Fibroblast of lung (primary cell): ENCODE data around the gene SNX20. TPM values are rescaled to one million over a fixed set of nuclear protein-coding genes. Genes with fewer than 3 reads are reported as not detected.

ENCODE experiments used
- DNase-seq, 2 donors: peaks; one replicate each; pipeline versions ENCODE4 v3.0.0 to v3.0.0-alpha.2; 2010; ENCODE audit warnings: low read depth in 2 of 2
- H2AFZ ChIP-seq: 2 replicates; pipeline ENCODE4 v1.5.1; 2012; ENCODE audit warnings: low read length, control low read depth, inconsistent platforms
- H3K27ac ChIP-seq: 2 replicates; pipeline ENCODE4 v1.5.1; 2011; ENCODE audit warnings: low read length, control low read depth; ENCODE audit not compliant: insufficient read depth
- H3K27me3 ChIP-seq: 2 replicates; pipeline ENCODE4 v1.5.1; 2011; ENCODE audit warnings: mild to moderate bottlenecking, low read length; ENCODE audit not compliant: control insufficient read depth, insufficient read depth
- H3K36me3 ChIP-seq: 2 replicates; pipeline ENCODE4 v1.5.1; 2011; ENCODE audit warnings: low read length; ENCODE audit not compliant: control insufficient read depth, insufficient read depth
- H3K4me1 ChIP-seq: 2 replicates; pipeline ENCODE4 v1.5.1; 2011; ENCODE audit warnings: low read length; ENCODE audit not compliant: control insufficient read depth, insufficient read depth; ENCODE audit errors: extremely low read depth
- H3K4me2 ChIP-seq: 2 replicates; pipeline ENCODE4 v1.5.1; 2011; ENCODE audit warnings: low read length, control low read depth; ENCODE audit not compliant: insufficient read depth; ENCODE audit errors: extremely low read depth
- H3K4me3 ChIP-seq, 4 experiments: fragments of 200-600 bp in 1 of 4; sonication (generic) in 1 of 4; replicated peaks in 1 of 4; 2 replicates each; pipeline ENCODE4 v1.5.1; 2011 to 2016; ENCODE audit warnings: low read length in 4 of 4, low read depth in 3 of 4, mild to moderate bottlenecking in 3 of 4, control low read depth in 2 of 4, inconsistent platforms in 1 of 4, mixed read lengths in 1 of 4; ENCODE audit not compliant: insufficient read depth in 1 of 4; ENCODE audit errors: control extremely low read depth in 1 of 4
- H3K79me2 ChIP-seq: 2 replicates; pipeline ENCODE4 v1.5.1; 2012; ENCODE audit warnings: mild to moderate bottlenecking, low read length, inconsistent platforms; ENCODE audit not compliant: control insufficient read depth, insufficient read depth
- H3K9ac ChIP-seq: 2 replicates; pipeline ENCODE4 v1.5.1; 2011; ENCODE audit warnings: mild to moderate bottlenecking, low read length, control low read depth; ENCODE audit not compliant: insufficient read depth
- H3K9me3 ChIP-seq: 2 replicates; pipeline ENCODE4 v1.5.1; 2012; ENCODE audit warnings: low read depth, low read length; ENCODE audit not compliant: control insufficient read depth, insufficient read depth
- H4K20me1 ChIP-seq: 2 replicates; pipeline ENCODE4 v1.5.1; 2011; ENCODE audit warnings: low read length; ENCODE audit not compliant: control insufficient read depth, insufficient read depth; ENCODE audit errors: extremely low read depth
- EZH2 ChIP-seq: IDR thresholded peaks from 2 replicates; pipeline ENCODE4 v1.5.1; 2012; ENCODE audit warnings: low read length, control low read depth, mild to moderate bottlenecking; ENCODE audit errors: missing control alignments
- polyA plus RNA-seq, 2 donors: library from polyadenylated mRNA; depleted of rRNA in 1 of 2; stranded (reverse) in 1 of 2; unstranded in 1 of 2; fragments of >200 nt; gene quantifications; 2 replicates each; pipeline ENCODE4 v1.2.1, GENCODE V29; 2011 to 2012; ENCODE audit warnings: missing spikeins in 1 of 2
- total RNA-seq: library from RNA; depleted of rRNA; stranded (reverse); fragments of >200 nt; gene quantifications from 2 replicates; pipeline ENCODE4 v1.2.1, GENCODE V29; 2014
- TF ChIP-seq, protein P1 (sequence below), 2 donors: IDR thresholded peaks in 1 of 2; conservative IDR thresholded peaks in 1 of 2; 1 replicate in 1 of 2; 2 replicates in 1 of 2; pipeline ENCODE4 v1.5.1; 2011 to 2012; ENCODE audit warnings: low read length in 2 of 2, control low read depth in 1 of 2, inconsistent platforms in 1 of 2, low read depth in 1 of 2, mild to moderate bottlenecking in 1 of 2

The SNX20 gene
- total and polyA plus RNA-seq, 2 donors (not counting 1 experiment from before 2014, with no cell fraction given), result not detected

DNA sequence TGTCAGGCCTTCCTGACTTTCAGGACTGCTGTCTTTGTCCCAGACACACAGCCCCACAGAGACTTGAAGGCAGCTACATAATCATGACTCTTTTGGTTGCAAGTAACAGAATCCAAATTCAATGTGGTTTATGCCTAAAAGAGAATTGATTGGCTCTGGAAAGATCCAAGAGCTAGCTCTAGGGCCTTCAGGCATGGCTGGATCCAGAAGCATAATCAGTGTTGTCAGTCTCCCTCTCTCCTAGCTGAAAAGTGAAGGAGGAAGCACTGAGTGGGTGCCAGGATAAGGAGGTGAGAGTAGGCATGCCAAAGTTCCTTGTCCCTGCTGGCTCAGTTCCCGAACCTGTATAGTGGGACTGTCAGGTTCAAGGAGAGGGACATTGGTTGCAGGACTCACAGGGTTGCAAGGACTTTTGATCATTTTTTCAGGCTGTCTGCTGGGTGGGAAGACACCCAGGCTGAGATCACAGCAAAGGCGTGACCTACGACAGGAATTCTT is 25.5 kb downstream of the SNX20 start:
- no peaks in the 10 kb centered on the region for H3K27me3 ChIP-seq
- TF ChIP-seq EZH2, result no peak
- TF ChIP-seq, protein P1, sequence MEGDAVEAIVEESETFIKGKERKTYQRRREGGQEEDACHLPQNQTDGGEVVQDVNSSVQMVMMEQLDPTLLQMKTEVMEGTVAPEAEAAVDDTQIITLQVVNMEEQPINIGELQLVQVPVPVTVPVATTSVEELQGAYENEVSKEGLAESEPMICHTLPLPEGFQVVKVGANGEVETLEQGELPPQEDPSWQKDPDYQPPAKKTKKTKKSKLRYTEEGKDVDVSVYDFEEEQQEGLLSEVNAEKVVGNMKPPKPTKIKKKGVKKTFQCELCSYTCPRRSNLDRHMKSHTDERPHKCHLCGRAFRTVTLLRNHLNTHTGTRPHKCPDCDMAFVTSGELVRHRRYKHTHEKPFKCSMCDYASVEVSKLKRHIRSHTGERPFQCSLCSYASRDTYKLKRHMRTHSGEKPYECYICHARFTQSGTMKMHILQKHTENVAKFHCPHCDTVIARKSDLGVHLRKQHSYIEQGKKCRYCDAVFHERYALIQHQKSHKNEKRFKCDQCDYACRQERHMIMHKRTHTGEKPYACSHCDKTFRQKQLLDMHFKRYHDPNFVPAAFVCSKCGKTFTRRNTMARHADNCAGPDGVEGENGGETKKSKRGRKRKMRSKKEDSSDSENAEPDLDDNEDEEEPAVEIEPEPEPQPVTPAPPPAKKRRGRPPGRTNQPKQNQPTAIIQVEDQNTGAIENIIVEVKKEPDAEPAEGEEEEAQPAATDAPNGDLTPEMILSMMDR (conservative IDR thresholded peaks at IDR 0.05 in 1 of 2, IDR thresholded peaks at IDR 0.05 in 1 of 2; ENCODE audit: low read depth in 1 of 2, low read length in 2 of 2), result no peak
- no peaks in the 10 kb centered on the region for H3K9me3 ChIP-seq
- DNase-seq, result no peak
- H2AFZ ChIP-seq, result no peak overlapping the region
- H3K4me2 ChIP-seq, result no peak overlapping the region
- no peaks in the 10 kb centered on the region for H4K20me1 ChIP-seq
- no peak overlapping the region for H3K9ac ChIP-seq
- H3K4me1 ChIP-seq, result no peaks in the 10 kb centered on the region
- H3K27ac ChIP-seq, result no peak overlapping the region
- H3K79me2 ChIP-seq, result no peaks in the 10 kb centered on the region
- no peak overlapping the region for H3K4me3 ChIP-seq
- H3K36me3 ChIP-seq, result no peaks in the 10 kb centered on the region

DNA sequence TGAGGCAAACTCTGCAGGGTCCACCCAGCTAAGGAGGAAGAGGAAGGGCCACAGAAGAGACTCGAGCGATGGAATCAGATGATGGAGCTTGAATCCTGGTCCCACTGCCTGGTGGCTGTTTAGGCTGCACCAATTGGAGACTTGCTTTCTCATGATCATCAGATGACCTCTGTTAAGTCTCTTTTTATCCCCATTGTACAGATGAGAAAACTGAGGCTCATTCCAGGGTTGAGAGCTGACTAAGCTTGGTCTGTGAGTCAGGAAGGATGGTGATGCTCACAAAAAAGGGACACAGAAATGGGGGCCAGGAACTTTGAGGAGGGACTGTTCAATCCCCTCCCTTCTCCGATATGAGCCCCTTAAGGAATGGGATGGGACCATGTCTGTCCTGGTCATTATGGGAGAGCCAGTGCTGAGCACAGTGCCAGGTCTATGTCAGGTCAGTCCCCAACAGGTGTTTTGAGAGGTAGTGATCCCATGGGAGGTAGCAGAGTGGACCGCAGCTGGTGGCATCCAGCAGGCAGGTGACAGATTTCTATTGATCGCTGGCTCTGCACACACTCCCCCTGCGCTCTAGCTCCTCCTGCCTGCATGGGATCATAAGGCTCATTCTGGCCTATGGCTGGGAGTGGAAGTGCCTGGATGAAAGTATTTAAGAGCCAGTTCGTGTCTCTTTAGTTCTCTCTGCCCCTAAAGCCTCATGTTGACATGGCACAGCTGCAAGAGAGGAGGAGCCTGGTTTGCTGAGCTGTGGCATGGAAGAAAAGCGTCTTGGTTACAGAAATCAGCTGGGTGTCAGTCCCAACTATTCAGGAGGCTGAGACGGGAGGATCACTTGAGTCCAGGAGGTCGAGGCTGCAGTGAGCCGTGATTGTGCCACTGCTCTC is 27.2 kb downstream of the SNX20 start:
- no peak for DNase-seq
- Histone ChIP-seq H3K9me3 (no peaks in the 10 kb centered on the region), H3K4me2 (no peak overlapping the region), H3K36me3 (no peaks in the 10 kb centered on the region), H4K20me1 (no peaks in the 10 kb centered on the region), H3K79me2 (no peaks in the 10 kb centered on the region), H3K27me3 (no peaks in the 10 kb centered on the region), H3K4me1 (no peaks in the 10 kb centered on the region), H3K4me3 (no peak overlapping the region), H2AFZ (no peak overlapping the region), H3K27ac (no peak overlapping the region), H3K9ac (no peak overlapping the region)
- no peak for TF ChIP-seq EZH2
- TF ChIP-seq, protein P1 (conservative IDR thresholded peaks at IDR 0.05 in 1 of 2, IDR thresholded peaks at IDR 0.05 in 1 of 2; ENCODE audit: low read depth in 1 of 2, low read length in 2 of 2), result no peak

DNA sequence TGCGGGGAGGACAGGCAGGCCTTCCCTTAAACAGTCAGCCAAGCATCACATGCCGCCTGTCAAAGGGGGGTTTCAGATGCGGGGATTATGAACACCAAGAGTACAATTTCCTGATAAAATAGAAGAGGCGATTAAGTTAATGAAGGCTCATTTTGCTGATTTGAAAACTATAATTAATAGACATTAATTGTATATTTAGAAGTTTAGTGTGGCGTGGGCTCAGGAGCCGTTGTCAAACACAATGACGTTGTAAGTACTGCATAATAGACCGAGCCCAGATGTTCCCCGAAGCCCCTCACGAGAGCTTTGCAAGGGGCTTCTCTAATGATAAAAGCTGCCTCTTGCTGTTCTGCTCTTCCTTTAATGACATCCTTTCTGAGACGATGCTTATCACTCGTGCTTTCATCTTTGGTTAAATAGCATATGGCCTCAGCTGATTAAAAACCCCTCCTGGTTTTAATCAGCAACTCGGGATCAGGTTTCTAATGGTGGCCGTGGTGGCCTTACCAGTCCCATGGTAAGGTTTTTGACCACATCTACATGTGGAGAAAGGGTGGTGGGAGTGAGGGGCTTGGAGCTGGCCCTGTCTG is 28.2 kb downstream of the SNX20 start:
- H3K4me1 ChIP-seq, result no peaks in the 10 kb centered on the region
- H3K4me3 ChIP-seq, result no peak overlapping the region
- TF ChIP-seq, protein P1 (conservative IDR thresholded peaks at IDR 0.05 in 1 of 2, IDR thresholded peaks at IDR 0.05 in 1 of 2; ENCODE audit: low read depth in 1 of 2, low read length in 2 of 2), result no peak
- TF ChIP-seq EZH2, result no peak
- H3K27ac ChIP-seq, result no peak overlapping the region
- DNase-seq, result no peak
- no peak overlapping the region for H3K9ac ChIP-seq
- H3K79me2 ChIP-seq, result no peaks in the 10 kb centered on the region
- no peaks in the 10 kb centered on the region for H3K27me3 ChIP-seq
- H3K9me3 ChIP-seq, result no peaks in the 10 kb centered on the region
- H4K20me1 ChIP-seq, result no peaks in the 10 kb centered on the region
- H3K4me2 ChIP-seq, result no peak overlapping the region
- H2AFZ ChIP-seq, result no peak overlapping the region
- no peaks in the 10 kb centered on the region for H3K36me3 ChIP-seq
